ENCODE measurements around the gene ACTBL2. TPM values are rescaled to one million over a fixed set of nuclear protein-coding genes. Genes with fewer than 3 reads are reported as not detected.

Gene ACTBL2
- total RNA-seq, 2 donors from 2014 or later: not detected

GRCh38 chr5:57493034-57493433 is 10.4 kb upstream of the ACTBL2 start:
- Histone ChIP-seq H3K27me3 (replicated peaks; ENCODE audit: insufficient read depth) (no peaks in the 10 kb centered on the region), H3K9me3 (no peaks in the 10 kb centered on the region), H3K27ac (no peak overlapping the region), H3K4me3 (no peak overlapping the region), H3K36me3 (no peaks in the 10 kb centered on the region), H3K4me1 (replicated peaks) (no peaks in the 10 kb centered on the region)
- WGBS: 88% methylated on average over 1 of the region's 1 CpG
- intact Hi-C loops (cut with DNase I): no loop called here
- no peak for TF ChIP-seq POLR2A (IDR thresholded peaks at IDR 0.05)
- TF ChIP-seq POLR2AphosphoS5 (IDR thresholded peaks at IDR 0.05): no peak
- TF ChIP-seq CTCF (IDR thresholded peaks at IDR 0.05): no peak
- DNase-seq (ENCODE audit: low spot score): no peak

GRCh38 chr5:57492632-57493031 is 10.0 kb upstream of the ACTBL2 start:
- H3K9me3 ChIP-seq: no peaks in the 10 kb centered on the region
- H3K4me1 ChIP-seq (replicated peaks): no peaks in the 10 kb centered on the region
- TF ChIP-seq CTCF (IDR thresholded peaks at IDR 0.05): no peak
- TF ChIP-seq POLR2AphosphoS5 (IDR thresholded peaks at IDR 0.05): no peak
- no peak for TF ChIP-seq POLR2A (IDR thresholded peaks at IDR 0.05)
- no peak for DNase-seq (ENCODE audit: low spot score)
- no peak overlapping the region for H3K4me3 ChIP-seq
- no peaks in the 10 kb centered on the region for H3K27me3 ChIP-seq (replicated peaks; ENCODE audit: insufficient read depth)
- H3K27ac ChIP-seq: no peak overlapping the region
- intact Hi-C loops (cut with DNase I): no loop called here
- WGBS: 92% methylated on average over 3 of the region's 3 CpGs
- H3K36me3 ChIP-seq: no peaks in the 10 kb centered on the region

- DNase-seq (ENCODE audit: low spot score): no peak
- no peaks in the 10 kb centered on the region for H3K36me3 ChIP-seq
- no peak overlapping the region for H3K27ac ChIP-seq
- intact Hi-C loops (cut with DNase I): no loop called here
- WGBS: 90% methylated on average over 5 of the region's 5 CpGs
- H3K9me3 ChIP-seq: no peaks in the 10 kb centered on the region
- TF ChIP-seq POLR2A (IDR thresholded peaks at IDR 0.05) (no peak), CTCF (IDR thresholded peaks at IDR 0.05) (no peak), POLR2AphosphoS5 (IDR thresholded peaks at IDR 0.05) (no peak)
- no peaks in the 10 kb centered on the region for H3K4me1 ChIP-seq (replicated peaks)
- H3K4me3 ChIP-seq: no peak overlapping the region
- H3K27me3 ChIP-seq (replicated peaks; ENCODE audit: insufficient read depth): no peaks in the 10 kb centered on the region
These were observed 8.9 kb upstream of the ACTBL2 start for GRCh38 chr5:57491369-57491965.

GRCh38 chr5:57488215-57488955 is 5.8 kb upstream of the ACTBL2 start:
- TF ChIP-seq CTCF (IDR thresholded peaks at IDR 0.05) (no peak), POLR2AphosphoS5 (IDR thresholded peaks at IDR 0.05) (no peak)
- Histone ChIP-seq H3K4me1 (replicated peaks) (no peaks in the 10 kb centered on the region), H3K4me3 (no peak overlapping the region), H3K9me3 (no peaks in the 10 kb centered on the region), H3K36me3 (no peaks in the 10 kb centered on the region), H3K27me3 (replicated peaks; ENCODE audit: insufficient read depth) (no peaks in the 10 kb centered on the region), H3K27ac (no peak overlapping the region)
- intact Hi-C loops (cut with DNase I): loop anchor here (10.0 kb wide), 1 partner anchor 164 kb away; no protein-coding TSS in a partner anchor
- WGBS: 75% methylated on average over 9 of the region's 9 CpGs
- DNase-seq (ENCODE audit: low spot score): no peak

Measured in prostate gland (tissue), 2 donors.